ENCODE data around the gene HCN2.
"Not testable (repeated sequence)": the region's sequence is repeated elsewhere in the genome, so short reads cannot be mapped to it uniquely, and the experiment has no call there.

Gene HCN2

GRCh38 chr19:621191-621590 lies 31.5 kb downstream of the HCN2 start:
- DNase-seq = not testable (repeated sequence)

GRCh38 chr19:621819-622218 lies 32.1 kb downstream of the HCN2 start:
- no peak for DNase-seq

GRCh38 chr19:622666-623065 lies 33.0 kb downstream of the HCN2 start:
- no peak for DNase-seq

GRCh38 chr19:623175-623916 lies 33.7 kb downstream of the HCN2 start:
- DNase-seq = no peak

DNA sequence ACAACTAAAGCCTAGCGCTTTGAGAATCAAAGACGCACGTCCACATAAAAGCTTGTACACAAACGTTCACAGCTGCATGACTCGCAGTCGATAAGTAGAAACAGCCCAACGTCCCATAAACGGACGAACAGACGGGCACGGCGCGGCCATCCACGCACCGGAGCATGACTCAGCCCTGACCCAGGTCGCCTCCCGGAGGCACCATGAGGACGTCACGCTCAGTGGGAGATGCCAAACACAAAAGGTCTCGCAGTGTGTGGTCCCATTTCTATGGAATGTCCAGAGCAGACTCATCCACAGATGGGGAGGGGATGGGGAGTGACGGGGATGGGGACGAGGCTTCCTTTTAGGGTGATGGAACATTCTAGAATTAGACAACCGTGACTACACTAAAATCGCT lies 34.3 kb downstream of the HCN2 start:
- no peak for DNase-seq

GRCh38 chr19:624433-625109 lies 34.9 kb downstream of the HCN2 start:
- DNase-seq = no peak

DNA sequence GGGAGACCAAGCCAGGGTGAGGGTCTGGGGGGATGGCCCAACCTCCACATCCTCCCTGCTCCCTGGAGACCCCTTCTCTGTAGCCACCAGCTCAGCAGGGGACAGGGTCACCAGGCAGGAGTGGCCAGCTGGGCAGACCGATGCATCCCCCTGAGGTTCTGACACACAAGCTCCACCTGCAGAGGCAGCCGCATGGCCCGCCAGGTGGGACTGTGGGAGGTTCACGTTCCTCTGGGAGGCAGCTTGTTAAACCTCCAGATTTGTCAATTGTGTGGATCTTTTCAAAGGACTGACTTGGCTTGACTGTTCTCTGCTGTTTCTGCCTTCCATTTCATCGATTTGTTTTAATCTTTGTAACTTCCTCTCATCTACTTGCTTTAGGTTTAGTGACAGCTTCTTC lies 35.6 kb downstream of the HCN2 start:
- no peak for DNase-seq

DNA sequence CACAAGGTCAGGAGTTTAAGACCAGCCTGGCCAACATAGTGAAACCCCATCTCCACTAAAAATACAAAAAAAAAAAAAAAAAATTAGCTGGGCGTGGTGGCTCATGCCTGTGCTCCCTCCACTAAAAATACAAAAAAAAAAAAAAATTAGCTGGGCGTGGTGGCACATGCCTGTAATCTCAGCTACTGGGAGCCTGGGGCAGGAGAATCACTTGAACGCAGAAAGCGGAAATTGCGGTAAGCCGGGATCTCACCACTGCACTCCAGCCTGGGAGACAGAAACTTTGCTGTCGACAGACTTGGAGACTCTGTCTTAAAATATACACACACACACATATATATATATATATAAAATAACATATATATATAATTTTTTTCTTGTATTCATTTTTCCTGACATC lies 36.9 kb downstream of the HCN2 start:
- not testable (repeated sequence) for DNase-seq

GRCh38 chr19:628168-628567 lies 38.5 kb downstream of the HCN2 start:
- no peak for DNase-seq

DNA sequence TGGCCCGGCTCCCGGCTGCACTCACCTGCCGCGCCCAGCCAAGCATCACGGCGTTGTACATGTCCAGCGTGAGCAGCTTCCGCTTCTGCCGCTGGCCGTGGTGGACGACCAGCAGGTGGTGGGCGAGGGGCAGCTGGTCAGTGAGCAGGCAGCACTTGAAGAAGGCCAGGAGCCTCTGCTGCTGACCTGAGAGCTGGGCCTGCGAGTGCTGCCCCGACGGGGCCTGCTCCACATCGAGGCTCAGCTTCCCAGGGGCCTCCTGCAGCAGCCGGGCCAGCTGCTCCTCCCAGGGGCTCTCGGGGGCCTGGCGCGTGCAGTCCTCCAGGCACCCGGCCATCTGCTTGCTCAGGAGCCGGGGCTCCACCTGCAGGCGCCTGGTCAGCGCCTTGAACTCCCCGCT lies 39.8 kb downstream of the HCN2 start:
- not testable (repeated sequence) for DNase-seq

DNA sequence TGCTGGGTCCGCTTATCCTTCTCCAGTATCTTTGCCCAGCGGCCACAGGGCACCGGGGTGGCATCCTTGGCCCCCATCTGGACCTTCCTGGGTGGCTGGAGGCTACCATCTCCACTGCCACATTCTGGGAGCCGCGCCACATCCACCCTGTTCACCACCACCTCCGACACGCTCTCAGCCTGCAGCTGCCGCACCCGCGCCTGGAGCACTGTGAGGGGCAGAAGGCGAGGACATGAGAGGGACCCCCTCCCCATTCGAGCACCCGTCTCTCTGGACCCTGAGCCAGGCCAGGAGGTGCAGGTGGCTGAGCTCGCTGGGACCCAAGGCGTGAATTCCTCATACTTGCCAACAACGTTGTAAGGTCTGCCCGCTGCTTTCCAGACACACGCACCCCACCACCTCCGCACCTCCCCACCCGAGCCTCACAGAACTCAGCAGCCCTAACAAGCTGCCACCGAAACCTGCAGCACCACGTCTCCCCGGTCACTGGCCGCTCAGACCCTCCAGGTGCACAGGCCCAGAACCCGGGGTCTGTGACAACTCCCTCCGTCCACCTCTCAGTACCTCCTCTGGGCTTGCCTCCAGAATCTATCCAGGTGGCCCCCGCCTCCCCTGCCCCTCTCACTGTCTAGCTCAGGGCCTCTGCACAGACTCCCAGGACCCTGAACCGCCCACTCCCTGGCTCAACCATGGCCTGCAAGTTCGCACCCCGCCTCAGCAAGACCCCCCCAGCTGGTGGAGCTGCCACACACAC lies 40.5 kb downstream of the HCN2 start:
- DNase-seq = no peak

GRCh38 chr19:632579-633067 lies 42.9 kb downstream of the HCN2 start:
- no peak for DNase-seq

GRCh38 chr19:633068-633785 lies 43.5 kb downstream of the HCN2 start, which contains the start of gene POLRMT:
POLRMT (minus strand) TSS chr19:633537; CDS start chr19:633512, 25 bp downstream.
- DNase-seq = peak; percentile 91 to 96

DNA sequence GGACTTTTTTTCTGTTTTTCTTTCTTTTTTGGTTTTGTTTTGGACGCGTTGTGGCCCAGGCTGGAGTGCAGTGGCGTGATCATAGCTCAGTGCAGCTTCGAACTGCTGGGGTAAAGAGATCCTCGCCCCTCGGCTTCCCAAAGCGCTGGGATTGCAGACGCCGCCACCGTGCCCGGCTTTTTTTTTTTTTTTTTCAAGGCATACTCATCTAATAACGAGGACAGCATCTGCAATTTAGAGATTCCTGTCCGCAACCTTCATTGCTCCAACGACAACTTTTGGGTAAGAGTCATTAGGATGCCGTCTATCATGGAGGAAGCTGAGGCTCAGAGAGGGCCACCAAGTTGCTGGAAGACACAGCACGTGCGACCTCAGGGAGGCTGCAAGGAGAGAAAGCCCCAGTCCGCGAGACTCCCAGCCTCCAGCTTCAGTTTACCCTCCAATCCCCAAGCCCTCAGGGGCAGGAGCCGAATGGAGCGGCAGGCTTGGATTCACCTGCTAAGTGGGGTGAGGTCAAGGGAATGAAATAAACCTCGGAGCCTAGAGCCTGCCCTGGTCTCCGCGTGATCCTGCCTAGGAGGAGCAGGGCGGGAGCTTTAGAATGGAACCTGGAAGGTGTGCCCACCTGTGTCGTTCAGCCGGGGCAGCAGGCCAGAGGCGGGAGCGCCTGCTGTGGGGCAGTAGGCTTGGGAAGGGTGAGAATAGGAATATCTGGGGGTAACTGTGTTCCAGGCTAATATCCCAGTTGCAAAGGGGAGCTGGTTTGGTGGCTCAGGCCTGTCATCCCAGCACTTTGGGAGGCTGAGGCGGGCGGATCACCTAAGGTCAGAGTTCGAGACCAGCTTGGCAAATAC lies 44.3 kb downstream of the HCN2 start:
- no peak for DNase-seq

GRCh38 chr19:634975-635652 lies 45.4 kb downstream of the HCN2 start:
- DNase-seq = no peak

DNA sequence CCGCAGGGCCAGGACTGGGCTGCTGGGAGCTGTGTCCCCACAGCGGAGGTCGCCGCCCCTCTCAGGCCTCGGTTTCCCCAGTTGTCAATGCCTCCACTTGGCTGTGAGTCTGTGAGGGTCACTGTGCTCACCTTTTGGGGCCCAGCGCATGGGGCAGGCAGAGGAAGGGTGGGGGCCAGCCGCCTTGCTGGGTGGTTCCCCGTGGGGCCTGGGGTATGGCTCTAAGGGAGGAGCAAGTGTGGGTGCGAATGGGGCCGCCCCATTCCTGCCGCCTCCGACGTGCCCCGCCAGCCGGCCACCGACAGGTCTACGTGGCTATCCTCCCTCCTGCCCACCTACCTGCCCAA lies 49.2 kb downstream of the HCN2 start:
- DNase-seq = no peak

- DNase-seq = peak; percentile 66 to 91
Observed at GRCh38 chr19:639253-640160, 49.8 kb downstream of the HCN2 start, which contains the start of gene FGF22. FGF22 (plus strand) TSS chr19:639879; CDS start chr19:639926, 47 bp downstream.

DNA sequence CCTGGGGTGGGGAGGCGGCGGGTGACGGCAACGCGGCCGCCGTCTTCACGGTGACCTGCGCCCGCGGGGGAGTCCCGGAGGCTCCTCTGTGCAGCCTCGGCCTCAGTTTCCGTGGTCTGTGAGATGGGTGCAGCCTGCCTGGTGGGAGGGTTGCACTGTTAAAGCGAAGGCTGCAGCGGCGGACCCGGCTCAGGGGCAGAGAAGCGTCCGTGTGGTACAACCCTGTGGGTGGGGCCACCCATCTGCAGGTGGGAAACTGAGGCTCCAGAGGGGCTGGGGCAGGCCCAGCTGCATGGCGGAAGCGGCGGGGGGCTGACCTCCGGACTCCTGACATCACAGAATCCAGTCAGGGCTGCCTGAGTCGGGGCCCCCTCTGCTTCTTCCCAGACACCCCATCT lies 50.5 kb downstream of the HCN2 start:
- no peak for DNase-seq

DNA sequence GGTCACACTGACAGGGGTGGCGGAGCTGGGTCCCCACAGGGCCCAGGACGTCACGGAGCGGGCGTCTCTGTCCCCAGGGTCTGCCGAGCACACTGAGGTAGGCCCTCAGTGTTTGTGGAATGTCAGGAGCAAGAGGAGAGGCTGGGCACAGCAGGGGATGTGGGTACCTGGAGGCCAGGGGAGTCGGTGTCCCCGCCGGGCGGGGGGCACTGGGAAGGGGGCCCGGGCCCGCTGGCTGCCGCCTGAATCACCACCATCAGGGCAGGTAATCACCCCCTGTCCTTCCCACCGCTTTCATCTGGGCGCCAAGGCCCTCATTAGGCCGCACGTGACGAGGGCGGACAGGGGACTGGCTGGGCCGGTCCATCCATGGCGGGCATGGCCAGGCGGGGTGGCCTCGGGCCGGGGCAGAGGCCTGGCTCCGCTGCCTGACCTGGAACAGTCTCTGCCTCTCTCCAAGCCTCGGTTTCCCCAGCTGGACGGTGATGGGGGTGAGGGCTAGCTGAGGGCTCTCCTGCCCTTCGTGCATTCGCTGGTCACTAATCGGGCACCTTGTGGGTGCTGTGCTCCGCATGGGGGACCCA lies 51.0 kb downstream of the HCN2 start:
- DNase-seq = no peak

GRCh38 chr19:641702-642101 lies 52.0 kb downstream of the HCN2 start:
- DNase-seq = no peak

Measured in hippocampal formation (tissue), 2 donors.